ENCODE results near the gene ARHGAP29.

ARHGAP29 gene

GRCh38 chr1:94236013-94236491 lies 1.3 kb downstream of the ARHGAP29 start:
- TF ChIP-seq, protein P1, sequence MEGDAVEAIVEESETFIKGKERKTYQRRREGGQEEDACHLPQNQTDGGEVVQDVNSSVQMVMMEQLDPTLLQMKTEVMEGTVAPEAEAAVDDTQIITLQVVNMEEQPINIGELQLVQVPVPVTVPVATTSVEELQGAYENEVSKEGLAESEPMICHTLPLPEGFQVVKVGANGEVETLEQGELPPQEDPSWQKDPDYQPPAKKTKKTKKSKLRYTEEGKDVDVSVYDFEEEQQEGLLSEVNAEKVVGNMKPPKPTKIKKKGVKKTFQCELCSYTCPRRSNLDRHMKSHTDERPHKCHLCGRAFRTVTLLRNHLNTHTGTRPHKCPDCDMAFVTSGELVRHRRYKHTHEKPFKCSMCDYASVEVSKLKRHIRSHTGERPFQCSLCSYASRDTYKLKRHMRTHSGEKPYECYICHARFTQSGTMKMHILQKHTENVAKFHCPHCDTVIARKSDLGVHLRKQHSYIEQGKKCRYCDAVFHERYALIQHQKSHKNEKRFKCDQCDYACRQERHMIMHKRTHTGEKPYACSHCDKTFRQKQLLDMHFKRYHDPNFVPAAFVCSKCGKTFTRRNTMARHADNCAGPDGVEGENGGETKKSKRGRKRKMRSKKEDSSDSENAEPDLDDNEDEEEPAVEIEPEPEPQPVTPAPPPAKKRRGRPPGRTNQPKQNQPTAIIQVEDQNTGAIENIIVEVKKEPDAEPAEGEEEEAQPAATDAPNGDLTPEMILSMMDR (conservative IDR thresholded peaks at IDR 0.05) = no peak
- no peak for TF ChIP-seq ZFX (IDR thresholded peaks at IDR 0.05)
- peak overlapping the region; percentile 71; the same call in 1 of the 2 replicates for H3K27ac ChIP-seq

- no peak for TF ChIP-seq ZFX (IDR thresholded peaks at IDR 0.05)
- TF ChIP-seq, protein P1 (conservative IDR thresholded peaks at IDR 0.05) = no peak
- H3K27ac ChIP-seq = no peak overlapping the region
Measured at GRCh38 chr1:94235189-94236012, 2.0 kb downstream of the ARHGAP29 start.

GRCh38 chr1:94234615-94235014 lies 2.8 kb downstream of the ARHGAP29 start:
- no peak for TF ChIP-seq ZFX (IDR thresholded peaks at IDR 0.05)
- TF ChIP-seq, protein P1 (conservative IDR thresholded peaks at IDR 0.05) = no peak
- H3K27ac ChIP-seq = no peak overlapping the region

- TF ChIP-seq, protein P1 (conservative IDR thresholded peaks at IDR 0.05) = no peak
- TF ChIP-seq ZFX (IDR thresholded peaks at IDR 0.05) = no peak
- H3K27ac ChIP-seq = no peak overlapping the region
Measured at GRCh38 chr1:94231746-94232145, 5.6 kb downstream of the ARHGAP29 start.

GRCh38 chr1:94230920-94231319 lies 6.5 kb downstream of the ARHGAP29 start:
- TF ChIP-seq ZFX (IDR thresholded peaks at IDR 0.05) = no peak
- TF ChIP-seq, protein P1 (conservative IDR thresholded peaks at IDR 0.05) = no peak
- no peak overlapping the region for H3K27ac ChIP-seq

- no peak for TF ChIP-seq ZFX (IDR thresholded peaks at IDR 0.05)
- TF ChIP-seq, protein P1 (conservative IDR thresholded peaks at IDR 0.05) = no peak
- no peak overlapping the region for H3K27ac ChIP-seq
Measured at GRCh38 chr1:94228640-94229375, 8.6 kb downstream of the ARHGAP29 start.

DNA sequence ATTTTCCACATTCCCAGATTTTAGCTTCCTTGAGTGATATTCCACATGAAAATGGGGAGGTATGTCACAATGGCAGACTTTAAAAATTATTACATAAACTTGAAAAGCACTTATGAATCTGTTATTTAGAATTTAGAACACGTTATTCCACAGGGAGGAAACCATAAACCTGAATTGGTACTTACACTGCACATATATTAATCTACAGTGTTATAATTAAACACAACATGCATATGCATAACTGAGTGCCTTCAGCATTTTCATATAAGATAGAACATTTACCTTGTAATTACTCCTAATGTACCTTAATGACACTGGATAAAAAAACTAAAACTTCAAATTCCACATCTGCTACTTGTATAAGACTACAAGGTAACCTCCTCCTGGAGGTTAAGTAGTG lies 9.8 kb downstream of the ARHGAP29 start:
- H3K27ac ChIP-seq = no peak overlapping the region
- no peak for TF ChIP-seq ZFX (IDR thresholded peaks at IDR 0.05)
- TF ChIP-seq, protein P1 (conservative IDR thresholded peaks at IDR 0.05) = no peak

Data from C4-2B (cell line).